Measurements from ENCODE around the gene AHDC1. TPM values are rescaled to one million over a fixed set of nuclear protein-coding genes. Genes with fewer than 3 reads are reported as not detected.

The AHDC1 gene
- total RNA-seq, 1 donor from 2014 or later, result 23.7 TPM

GRCh38 chr1:27491748-27492700 lies 111.9 kb downstream of the AHDC1 start:
- no peaks in the 10 kb centered on the region for H3K36me3 ChIP-seq
- ATAC-seq (no peak), DNase-seq (peak; percentile 45)
- H3K4me1 ChIP-seq, result peaks cover 47% of the 10 kb centered on the region
- H3K27ac ChIP-seq, result peak overlapping the region; percentile 100
- H3K27me3 ChIP-seq (ENCODE audit: low read depth), result no peaks in the 10 kb centered on the region
- no peak overlapping the region for H3K4me3 ChIP-seq
- TF ChIP-seq CTCF (IDR thresholded peaks at IDR 0.05), result no peak
- no peaks in the 10 kb centered on the region for H3K9me3 ChIP-seq
- intact Hi-C loops (cut with DNase I), result no loop called here

GRCh38 chr1:27489973-27490741 lies 113.8 kb downstream of the AHDC1 start, which contains the start of gene WASF2:
Gene WASF2 (minus strand): TSS chr1:27490167. CDS start chr1:27428890, 61,277 bp downstream.
- H3K4me3 ChIP-seq, result peak within 1 kb of the TSS; percentile 96
- H3K9me3 ChIP-seq, result no peaks in the 10 kb centered on the region
- intact Hi-C loops (cut with DNase I), result no loop called here
- DNase-seq, result peak; percentile 97
- no peaks in the 10 kb centered on the region for H3K27me3 ChIP-seq (ENCODE audit: low read depth)
- ATAC-seq, result peak; percentile 97 to 99
- TF ChIP-seq CTCF (IDR thresholded peaks at IDR 0.05), result no peak
- no peaks in the 10 kb centered on the region for H3K36me3 ChIP-seq
- H3K4me1 ChIP-seq, result peaks cover 60% of the 10 kb centered on the region
- H3K27ac ChIP-seq, result peak within 1 kb of the TSS; percentile 100

DNA sequence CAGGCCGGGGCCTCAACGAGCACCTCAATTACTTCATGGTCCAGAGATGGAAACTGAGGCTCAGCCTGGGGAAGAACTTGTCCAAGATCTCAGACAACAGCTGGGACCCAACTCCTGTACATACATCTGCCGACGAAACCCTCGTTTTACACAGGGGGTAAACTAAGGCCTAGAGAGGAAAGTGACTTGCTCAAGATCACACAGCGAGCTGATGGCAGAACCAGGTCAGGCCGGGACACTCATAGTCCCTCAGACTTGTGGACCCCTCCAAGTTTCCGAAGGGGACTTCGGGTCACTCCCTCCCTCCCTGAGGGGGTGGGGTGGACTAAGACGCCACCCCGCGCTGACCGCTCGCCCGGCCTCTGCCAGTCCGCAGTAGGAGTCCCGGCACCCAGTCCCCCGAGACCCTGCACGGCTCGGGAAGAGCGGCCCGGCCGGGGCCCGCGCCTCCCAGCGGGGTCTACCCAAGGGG lies 114.4 kb downstream of the AHDC1 start:
- peak overlapping the region; percentile 96 for H3K4me3 ChIP-seq
- H3K27me3 ChIP-seq (ENCODE audit: low read depth), result no peaks in the 10 kb centered on the region
- peaks cover 65% of the 10 kb centered on the region for H3K4me1 ChIP-seq
- H3K27ac ChIP-seq, result peak overlapping the region; percentile 100
- no peaks in the 10 kb centered on the region for H3K9me3 ChIP-seq
- H3K36me3 ChIP-seq, result no peaks in the 10 kb centered on the region
- TF ChIP-seq CTCF (IDR thresholded peaks at IDR 0.05), result no peak
- intact Hi-C loops (cut with DNase I), result no loop called here
- no peak for DNase-seq
- peak; percentile 47 to 56 for ATAC-seq

DNA sequence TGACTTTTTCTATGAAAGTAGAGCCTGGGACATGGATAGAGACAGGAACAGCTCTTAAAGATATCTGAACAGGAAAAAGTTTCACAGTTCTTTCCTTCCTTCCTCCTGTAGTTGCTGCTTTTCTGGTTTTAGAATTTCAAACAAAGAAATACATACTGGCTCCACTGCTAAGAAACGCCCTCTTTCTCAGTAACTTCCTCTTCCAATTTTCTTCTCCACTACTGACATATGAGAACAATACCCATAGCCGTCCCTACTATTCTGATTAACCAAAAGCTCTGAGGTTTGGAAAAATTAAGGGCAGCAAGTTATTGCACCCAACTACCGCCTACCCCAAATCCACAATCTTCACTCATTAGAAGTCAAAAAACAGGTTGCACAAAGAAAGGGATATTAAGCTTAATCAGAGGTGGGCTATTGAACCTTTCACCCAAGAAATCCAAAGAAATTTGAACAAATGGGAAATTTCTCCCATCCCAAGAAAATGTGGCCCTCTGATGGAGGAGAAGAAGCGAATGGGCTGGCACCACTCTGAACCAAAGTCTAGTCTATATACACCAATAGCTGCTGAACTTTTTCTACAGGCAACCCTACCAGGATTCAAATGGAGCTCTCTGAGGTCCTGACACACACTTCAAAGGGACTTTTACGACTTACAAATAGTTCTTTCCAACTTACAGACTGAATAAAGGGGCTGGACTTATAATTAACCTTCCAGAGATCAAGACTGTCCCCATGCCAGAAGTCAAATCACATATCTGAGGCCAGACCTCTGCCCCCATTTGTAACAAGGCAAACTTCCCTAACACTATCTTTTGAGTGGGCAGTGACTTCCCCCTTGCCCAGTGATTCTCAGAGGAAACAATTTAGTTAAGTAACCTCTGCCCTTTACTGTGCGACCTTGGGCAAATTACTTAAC lies 115.7 kb downstream of the AHDC1 start:
- intact Hi-C loops (cut with DNase I), result no loop called here
- H3K4me1 ChIP-seq, result peaks cover 76% of the 10 kb centered on the region
- peak overlapping the region; percentile 100 for H3K27ac ChIP-seq
- no peaks in the 10 kb centered on the region for H3K36me3 ChIP-seq
- H3K9me3 ChIP-seq, result no peaks in the 10 kb centered on the region
- H3K27me3 ChIP-seq (ENCODE audit: low read depth), result no peaks in the 10 kb centered on the region
- DNase-seq (no peak), ATAC-seq (no peak)
- no peak for TF ChIP-seq CTCF (IDR thresholded peaks at IDR 0.05)
- peak overlapping the region; percentile 96 for H3K4me3 ChIP-seq
